T-helper 2 cell treated with Interferon-gamma antibody and Interleukin-4, amounts not matched to agents 100 ng/mL and 5 ng/mL, for 36 hours (primary cell): ENCODE measurements around the gene APLNR. TPM values are rescaled to one million over a fixed set of nuclear protein-coding genes. Genes with fewer than 3 reads are reported as not detected.
"Not testable (repeated sequence)": the region's sequence is repeated elsewhere in the genome, so short reads cannot be mapped to it uniquely, and the experiment has no call there.

Experiments
- intact Hi-C: fragments of 100-400 bp; cut with micrococcal nuclease; formaldehyde crosslinking; loops from one replicate; pipeline ENCODE4 v1.15.1; 2023
- total RNA-seq: library from RNA; stranded (reverse); gene quantifications from 2 replicates; pipeline ENCODE4 v1.2.3, GENCODE V29; 2022

The APLNR gene
- total RNA-seq: not detected in 2 replicates

DNA sequence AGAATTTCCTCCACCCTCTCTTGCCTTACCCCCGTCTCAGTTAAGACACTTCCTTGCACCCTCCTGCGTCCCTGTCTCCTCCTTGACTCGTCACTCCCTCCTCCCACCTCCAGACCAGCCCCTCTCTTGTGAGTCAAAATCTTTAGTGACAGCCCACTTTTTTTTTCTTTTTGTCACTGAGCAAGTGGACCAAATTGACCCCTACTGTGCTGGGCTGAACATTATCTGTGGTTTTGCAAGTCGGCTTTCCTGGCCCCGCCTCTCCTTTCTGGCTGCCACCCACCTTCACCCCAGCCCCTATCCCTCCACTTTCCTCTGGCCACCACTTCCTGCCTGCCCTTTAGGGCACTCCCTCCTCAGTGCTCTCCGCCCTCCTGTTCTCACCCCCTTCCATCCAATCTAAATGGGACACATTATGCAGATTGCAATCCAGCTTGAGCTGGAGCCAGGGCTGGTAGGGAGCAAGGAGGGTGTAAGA lies at the start of gene APLNR:
Gene APLNR (minus strand): TSS at position 47 of the 478 bp plus-strand sequence. CDS start 246 bp downstream, outside the sequence.
- intact Hi-C loops: no loop called here

DNA sequence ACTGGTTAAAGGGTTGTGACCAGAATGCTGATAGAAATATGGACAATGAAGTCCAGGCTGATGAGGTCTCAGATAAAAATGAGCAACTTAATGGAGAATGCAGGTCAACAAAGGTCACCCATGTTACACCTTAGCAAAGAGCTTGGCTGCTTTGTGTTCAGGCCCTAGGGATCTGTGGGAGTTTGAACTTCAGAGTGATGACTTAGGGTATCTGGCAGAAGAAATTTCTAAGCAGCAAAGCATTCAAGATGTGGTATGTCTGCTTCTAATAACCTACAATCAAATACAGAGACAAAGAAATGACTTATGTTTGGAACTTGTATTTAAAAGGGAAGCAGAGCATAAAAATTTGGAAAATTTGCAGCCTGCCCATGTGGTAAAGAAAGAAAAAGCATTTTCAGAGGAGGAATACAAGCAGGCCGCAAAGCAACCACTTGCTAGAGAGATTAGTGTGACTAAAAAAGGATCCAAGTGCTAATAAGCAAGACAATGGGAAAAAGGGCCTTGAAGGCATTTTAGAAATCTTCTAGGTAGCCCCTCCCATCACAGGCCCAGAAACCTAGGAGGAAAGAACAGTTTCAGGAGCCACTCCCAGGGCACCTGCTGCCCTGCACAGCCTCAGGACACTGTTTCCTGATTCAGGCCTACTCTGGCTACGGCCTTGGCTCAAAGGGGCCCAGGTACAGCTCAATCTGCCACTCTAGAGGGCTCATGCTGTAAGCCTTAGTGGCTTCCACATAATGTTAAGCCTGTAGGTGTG lies 46.4 kb upstream of the APLNR start:
- intact Hi-C loops: no loop called here

DNA sequence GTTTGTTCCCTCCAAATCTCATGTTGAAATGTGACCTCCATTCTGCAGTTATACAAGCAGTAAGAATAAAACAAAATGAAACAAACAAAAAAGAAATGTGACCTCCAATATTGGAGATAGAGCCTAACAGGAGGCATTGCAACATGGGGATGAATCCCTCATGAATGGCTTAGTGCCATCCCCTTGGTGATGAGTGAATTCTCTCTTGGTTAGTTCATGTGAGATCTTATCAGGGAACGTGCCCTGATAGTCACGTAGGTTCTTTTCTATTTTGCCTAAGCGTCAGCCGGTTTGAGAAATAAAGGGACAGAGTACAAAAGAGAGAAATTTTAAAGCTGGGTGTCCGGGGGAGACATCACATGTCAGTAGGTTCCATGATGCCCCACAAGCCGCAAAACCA lies 44.5 kb upstream of the APLNR start:
- intact Hi-C loops: not testable (repeated sequence)

DNA sequence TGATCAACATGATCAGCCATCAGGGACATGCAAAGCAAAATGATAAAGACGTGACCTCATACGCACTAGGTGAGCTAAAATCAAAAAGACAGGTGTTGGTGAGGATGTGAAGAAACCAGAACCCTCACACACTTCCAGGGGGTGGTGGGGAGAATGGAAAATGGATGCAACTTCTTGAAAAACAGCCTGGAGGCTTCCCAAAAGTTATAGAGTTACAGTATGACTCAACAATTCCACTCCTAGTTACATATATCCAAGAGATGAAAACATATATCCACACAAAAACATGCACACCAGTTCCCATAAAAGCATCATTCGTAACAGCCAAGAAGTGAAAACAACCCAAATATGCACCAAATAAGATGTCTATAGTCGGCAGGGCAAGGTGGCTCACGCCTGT lies 42.1 kb upstream of the APLNR start:
- intact Hi-C loops: no loop called here

DNA sequence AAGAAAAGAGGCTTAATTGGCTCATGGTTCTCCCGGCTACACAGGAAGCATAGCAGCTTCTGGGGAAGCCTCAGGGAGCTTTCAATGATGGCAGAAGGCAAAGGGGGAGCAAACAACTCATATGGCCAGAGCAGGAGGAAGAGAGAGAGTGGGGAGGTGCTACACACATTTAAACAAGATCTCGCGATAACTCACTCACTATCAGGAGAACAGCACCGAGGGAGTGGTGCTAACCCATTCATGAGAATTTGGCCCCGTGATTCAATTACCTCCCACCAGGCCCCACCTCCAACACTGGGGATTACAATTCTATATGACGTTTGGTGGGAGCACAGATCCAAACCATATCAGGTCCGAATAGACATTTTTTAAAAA lies 41.7 kb upstream of the APLNR start:
- intact Hi-C loops: no loop called here

DNA sequence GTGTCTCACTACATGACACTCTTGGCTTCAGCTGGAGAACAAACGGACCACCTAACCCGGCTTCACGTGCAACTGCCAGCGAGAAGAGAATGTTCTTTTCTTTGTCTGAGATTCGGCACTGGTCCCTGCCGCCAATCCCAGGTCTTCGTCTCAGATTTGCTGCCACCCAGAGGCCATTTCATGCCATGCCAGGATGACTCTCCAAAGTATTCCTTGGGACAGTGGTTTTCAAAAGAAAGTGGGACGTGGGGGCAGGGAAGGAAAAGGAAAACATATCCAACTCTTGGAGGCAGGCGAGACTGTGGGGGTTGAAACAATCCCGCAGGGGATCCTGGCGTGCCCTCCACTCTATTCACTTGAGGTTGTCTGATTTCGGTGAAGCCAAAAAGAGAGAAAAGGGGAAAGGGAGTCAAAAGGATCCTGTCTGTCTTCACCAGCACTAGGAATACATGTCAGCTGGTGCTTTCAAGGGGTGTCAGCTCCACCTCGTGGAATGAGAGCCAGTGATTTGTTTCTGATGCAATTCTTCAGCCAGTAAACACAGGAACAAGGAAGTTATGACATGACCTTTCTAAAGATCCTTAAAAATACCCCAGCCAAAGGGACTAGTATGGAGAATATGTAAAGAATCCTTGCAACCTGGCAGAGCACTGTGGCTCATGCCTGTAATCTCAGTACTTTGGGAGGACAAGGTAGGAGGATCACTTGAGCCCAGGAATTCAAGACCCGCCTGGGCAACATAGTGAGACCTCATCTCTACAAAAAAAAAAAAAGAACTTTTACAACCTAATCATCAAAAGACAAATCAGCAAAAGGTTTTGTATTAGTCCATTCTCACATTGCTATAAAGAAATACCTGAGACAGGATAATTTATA lies 41.0 kb upstream of the APLNR start:
- intact Hi-C loops: no loop called here

DNA sequence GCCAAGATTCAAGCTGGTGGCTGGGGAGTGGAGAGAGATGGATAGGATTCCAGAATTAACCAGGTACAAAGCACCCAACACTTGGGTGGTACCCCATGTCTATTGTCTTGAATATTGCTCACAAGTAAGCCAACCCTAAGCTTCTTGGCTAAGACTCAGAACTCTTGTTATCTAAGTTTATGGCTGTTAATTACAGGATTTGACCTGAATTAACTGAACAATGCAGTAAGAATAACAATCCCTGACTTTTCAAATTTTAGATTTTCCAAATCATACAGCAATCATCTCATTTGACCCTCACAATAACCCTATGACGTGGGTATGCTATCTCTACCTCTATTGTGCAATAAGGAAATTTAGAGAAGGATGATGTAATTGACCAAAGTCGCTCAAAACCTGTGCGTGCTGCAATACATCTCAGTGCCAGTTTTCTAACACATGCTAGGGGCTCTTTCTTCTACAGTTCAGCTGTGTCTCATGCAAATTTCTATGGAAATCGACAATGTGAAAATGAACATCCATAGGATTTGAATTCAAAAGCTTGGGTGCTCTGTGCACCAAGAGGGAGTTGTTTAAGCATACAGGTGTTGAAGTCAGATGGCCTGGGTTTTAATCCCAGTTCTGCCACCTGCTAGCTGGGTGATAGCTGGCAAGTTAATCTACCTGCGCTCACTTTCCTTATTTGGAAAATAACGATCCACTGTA lies 40.1 kb upstream of the APLNR start:
- intact Hi-C loops: no loop called here

DNA sequence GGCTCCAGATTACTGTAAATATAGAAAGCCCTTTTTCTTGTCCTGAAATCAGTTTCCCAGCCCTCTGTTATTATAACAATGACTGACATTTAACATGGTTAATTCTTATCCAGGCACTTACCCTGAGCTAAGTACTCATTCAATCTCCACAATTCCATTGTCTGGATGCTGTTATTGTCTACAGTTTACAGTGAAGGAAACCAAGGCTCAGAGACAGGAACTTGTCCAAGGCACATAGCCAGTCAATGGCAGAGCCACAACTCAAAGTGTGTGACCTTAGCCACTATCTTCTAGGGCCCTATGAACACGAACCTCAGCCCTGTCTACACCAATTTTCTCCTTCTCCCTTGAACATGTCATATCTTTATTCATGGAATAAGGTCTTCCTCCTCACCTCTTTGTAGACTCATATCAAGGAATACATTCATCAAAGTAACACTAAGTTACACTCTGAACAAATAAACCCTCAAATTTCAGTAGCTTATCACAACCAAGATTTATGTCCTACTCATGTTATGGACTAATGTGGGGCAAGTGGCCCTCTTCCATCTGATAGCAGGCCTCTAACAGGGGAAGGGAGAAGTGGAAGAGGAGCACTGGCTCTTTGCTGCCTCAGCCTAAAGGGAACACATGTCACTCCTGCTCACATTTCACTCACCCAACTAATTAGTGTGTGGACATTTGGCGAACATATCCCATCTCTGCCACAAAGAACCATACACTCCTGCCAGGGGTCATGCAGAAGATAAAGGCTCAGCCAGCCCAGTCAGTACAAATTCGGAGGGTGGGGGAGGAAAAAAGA lies 39.3 kb upstream of the APLNR start:
- intact Hi-C loops: no loop called here

DNA sequence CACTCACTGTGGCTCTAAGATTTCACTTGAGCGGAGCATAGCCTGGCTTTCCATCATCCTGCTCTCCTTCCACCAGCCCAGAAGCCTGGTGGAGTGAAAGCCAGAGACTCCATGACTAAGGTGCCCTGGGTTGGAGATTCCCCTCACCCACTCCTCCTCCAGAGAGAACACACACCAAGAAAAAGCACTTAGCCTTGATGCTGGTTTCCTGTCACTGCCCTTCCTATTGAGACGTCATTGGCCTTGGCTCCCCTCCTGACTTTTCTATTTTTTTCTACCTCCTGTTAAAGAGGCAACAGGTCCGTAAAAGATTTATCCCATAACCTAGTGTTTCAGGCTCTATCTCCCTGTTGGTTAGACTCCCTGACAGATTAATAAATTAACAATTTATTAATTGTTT lies 38.5 kb upstream of the APLNR start:
- intact Hi-C loops: no loop called here

DNA sequence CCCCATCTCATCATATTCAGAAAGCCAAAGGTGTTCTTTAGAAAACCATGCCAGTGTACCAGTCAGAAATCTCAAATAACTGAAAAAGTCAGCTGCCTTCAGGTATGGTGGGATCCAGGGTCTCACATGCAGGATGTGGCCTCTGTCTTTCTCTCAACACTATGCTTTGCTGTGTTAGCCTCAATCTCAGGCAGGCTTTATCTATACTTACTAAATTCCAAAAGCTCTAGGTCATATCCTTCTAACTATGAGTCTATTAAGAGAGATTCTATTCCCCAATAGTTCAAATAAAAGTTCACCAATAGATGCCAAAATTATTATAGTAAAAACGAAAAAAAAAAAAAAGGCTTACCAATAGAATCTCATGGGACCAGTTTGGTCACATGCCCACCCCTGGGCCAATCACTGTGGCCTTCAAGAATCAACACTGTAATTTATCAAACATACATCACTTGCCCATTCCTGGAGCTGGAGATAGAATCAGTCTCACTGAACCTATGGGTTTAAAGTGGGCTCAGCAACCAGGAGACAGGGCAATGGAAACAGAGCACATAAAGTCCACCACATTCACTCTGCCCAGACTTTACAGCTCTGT lies 38.0 kb upstream of the APLNR start:
- intact Hi-C loops: no loop called here

DNA sequence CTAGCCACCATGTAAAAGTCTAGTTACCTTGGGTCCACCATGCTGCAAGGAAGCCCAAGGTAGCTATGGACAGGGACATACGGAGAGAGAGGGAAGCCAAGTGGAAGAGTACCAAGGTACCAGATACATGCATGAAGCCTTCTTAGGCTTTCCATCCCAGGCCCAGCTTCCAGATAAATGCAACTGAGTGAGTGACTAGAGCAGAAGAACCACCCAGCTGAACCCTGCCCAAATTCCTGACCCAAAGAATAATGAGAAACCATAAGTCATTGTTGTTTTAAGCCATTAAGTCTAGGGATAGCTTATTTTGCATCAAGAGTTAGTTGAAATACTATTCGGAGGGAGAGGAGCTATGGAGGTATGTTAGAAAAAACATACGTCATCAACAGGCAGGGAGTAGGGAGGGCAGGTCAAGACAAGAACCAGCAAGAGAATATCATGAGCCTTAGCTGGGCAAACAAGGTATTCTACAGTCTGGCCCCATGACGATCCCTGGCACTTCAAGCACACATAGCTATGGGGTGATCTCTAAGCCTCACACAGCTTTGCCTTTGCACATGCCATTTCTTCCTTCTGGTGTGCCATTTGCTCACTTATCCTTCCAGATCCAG lies 36.5 kb upstream of the APLNR start:
- intact Hi-C loops: no loop called here

DNA sequence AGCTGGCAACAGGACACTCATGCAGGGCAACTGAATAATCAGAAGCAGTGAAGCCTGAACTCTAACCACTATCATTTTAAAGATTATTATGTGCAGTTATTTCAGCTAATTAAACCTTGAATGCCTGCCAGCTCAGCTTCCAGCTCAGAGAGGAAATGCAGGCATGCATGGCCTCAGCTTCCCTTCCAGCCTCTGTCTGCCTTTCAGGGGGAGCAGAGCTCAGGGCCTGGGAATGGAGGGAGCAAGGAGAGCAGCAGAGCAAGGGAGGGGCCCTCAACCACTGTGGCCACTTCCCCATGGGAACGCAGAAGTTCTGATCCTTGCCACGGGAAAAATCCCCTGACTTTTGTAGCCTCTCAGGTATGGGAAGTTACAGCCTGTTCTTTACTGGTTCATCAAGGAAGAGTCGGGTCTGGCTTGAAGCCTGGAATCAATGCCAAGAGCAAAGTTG lies 32.5 kb upstream of the APLNR start:
- intact Hi-C loops: no loop called here

DNA sequence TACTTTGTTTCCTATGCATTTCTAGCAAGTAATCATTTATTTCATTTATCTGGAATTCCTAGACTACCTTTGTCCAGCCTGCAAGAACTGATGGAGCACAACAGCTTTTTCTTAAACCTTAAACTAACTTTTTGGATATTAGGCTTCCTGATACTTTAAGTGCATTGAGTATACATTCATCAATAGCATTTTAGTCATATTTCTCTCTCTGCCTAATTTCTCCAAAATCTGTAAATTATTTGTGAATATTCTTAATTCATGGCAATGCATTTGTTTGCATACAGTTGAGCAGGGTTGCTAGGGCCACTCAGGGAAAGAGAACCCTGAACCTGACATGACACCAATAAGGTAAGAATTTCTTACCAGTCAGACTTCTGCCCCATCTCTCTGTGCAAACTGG lies 29.1 kb upstream of the APLNR start:
- intact Hi-C loops: no loop called here

DNA sequence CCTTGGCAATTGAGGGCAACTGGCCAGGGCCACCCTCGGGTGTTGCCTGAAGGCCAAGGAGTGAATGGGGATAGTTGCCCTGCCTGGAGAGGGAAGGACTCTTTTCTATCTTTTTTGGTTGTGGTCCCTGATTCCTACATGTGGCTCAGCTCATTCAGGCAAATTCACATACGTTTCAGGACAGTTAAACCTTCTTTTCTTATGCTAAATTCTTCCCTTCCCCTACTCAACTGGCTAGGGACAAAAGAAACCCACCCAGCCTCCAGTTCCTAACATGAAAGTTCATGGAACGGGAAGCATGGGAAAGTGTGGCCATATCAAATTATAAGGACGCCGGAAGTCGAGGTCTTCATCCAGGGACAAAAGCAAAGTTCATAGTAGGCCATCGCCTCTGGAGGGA lies 26.3 kb upstream of the APLNR start:
- intact Hi-C loops: no loop called here

DNA sequence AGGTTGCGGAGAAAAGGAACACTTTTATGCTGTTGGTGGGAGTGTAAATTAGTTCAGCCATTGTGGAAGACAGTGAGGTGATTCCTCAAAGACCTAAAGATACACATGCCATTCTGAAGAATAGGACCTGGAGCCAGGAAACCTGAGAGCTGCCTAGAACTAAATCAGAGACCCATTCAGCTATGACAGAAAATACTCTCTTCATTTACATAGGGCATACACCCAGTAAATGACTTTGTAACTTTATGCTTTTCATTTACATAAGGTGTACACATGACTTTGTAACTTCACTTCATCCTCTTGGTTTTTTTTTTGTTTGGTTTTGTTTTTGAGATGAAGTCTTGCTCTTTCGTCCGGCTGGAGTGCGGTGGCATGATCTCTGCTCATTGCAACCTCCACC lies 25.1 kb upstream of the APLNR start:
- intact Hi-C loops: no loop called here

DNA sequence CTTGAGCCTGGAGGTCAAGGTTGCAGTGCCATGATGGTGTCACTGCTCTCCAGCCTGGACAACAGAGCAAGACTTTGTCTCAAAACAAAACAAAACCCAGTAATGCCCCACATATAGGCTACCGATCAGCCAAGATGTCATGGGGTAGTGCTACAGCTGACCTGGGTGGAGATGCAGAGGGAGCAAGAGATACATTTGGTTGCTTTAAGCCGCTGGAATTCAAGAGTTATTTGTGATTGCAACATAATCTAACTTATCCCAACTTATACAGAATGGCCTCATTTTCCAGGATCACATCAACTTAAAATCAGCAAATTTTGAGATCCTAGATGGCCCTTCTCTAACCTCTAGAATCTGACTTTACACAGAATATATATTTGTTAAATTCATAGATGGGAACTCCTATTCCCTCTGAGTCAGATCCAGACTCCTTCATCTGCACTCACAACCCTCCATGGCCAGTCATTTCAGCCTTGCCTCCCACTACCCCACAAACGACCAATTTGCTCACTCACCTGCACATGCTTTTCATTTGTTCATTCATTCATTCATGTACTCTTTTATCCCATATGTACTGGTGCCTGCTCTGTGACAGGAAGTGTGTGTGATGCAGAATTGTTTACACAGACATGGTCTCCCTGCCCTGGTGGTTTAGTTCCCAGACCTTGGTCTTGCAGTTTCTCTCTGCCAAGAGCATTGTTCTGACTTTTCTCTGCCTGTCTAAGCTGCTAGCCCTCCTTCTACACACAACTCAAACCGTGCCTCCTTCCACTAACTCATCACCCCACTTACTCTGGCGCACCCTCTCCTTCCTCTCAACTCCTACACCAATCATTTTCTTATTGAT lies 24.1 kb upstream of the APLNR start:
- intact Hi-C loops: no loop called here

DNA sequence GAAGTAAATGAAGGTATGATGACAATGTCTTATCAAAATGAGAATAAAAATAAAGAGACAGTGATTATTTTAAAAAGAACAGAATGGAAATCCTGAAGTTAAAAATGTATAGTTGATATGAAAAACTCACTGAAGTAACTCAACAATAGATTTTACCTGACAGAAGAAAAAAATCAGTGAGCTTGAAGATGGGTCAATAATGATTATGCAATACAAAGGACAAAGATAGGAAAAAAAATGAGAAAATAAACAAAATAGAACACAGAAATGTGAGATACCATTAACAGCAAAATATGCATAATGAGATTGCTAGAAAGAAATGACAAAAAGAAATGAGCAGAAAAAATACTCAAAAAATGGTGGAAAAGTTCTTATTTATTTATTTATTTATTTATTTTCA lies 19.1 kb upstream of the APLNR start:
- intact Hi-C loops: no loop called here

DNA sequence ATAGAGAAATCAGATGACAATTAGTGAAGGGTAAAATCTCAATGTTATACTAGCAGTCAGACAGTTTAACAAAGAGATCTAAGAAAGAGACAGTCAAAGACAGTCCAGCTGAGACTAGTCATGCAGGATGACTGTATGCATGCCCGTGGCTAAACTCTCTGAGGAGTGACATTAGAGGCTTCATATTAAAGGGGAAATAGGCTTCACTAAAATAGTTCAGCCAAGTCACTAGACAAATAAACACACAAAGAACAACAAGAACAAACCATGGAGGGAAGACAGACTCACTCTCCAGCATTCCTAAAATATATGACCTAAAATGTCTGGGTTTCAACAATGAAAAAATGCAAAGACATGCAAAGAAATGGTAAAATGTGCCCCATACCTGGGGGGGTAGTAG lies 18.6 kb upstream of the APLNR start:
- intact Hi-C loops: no loop called here

DNA sequence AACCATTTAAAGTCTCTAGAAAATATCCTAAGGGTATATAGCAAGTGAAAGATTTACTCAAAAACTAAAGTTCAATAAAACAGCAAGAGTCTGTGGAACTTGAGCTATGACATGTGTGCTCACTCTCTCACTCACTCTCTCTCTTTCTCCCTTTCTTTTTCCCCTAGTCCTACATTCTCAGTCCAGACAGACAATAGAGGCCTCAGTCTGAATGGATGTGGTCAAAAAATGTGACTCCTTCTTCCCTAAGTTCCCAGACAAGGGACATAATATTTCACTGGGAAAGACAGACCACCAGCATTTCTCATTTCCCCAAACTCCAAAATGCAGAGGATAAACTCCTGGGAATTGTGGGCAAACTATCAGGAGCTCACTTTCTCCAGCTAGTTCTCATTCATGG lies 17.6 kb upstream of the APLNR start:
- intact Hi-C loops: no loop called here
